Activated CD4-positive, alpha-beta T cell treated with anti-CD3 and anti-CD28 coated beads, Interleukin-2, amount 50 U/mL, for 4 hours (primary cell): ENCODE measurements around the gene SELENOP.
"Not testable (repeated sequence)": the region's sequence is repeated elsewhere in the genome, so short reads cannot be mapped to it uniquely, and the experiment has no call there.

Experiments used
- DNase-seq, 2 experiments: peaks; one replicate each; pipeline ENCODE4 v3.0.0-alpha.2; 2020

SELENOP gene, protein sequence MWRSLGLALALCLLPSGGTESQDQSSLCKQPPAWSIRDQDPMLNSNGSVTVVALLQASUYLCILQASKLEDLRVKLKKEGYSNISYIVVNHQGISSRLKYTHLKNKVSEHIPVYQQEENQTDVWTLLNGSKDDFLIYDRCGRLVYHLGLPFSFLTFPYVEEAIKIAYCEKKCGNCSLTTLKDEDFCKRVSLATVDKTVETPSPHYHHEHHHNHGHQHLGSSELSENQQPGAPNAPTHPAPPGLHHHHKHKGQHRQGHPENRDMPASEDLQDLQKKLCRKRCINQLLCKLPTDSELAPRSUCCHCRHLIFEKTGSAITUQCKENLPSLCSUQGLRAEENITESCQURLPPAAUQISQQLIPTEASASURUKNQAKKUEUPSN

DNA sequence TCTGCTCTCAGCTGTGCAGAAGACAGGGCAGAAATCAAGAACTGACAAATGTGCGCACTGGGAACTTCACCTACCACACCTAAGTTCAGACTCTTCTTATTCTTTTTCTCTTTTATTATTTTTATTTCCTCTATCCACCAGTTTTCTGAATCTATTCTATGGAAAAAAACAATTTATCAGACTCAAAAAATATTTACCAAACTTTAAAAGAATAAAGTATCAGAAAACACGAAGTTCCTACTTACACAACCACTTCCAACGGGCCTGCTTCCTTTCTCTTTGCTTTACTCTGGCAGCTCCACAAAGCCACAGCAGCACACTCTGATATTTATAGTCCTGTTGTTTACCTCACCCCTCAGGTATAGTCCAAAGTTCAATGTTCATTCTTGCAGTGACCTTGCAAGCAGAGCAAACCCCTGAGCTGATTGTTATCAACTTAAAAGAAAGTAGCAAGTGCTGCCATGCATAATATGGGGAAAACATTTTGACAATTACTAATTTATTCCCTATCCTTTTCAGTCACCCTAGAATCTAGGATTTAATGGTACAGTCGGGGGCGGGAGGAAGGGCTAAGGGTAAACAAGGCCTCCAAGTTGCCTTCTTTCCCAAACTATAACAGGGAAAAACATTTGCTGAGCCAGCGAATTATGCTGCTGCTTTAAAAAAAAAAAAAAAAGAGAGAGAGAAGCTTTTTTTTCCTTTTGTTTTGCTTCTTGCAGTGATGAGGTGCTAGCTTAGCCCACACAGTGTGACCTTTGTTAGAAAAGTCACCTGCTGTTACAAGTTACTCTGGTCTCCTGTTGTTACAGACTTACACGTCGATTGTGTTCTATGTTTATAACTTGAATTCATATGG is at the start of gene SELENOP:
SELENOP (minus strand) TSS at position 302 of the 856 bp plus-strand sequence. CDS start 3,539 bp downstream, outside the sequence.
- DNase-seq, result no peak

GRCh38 chr5:42858687-42859086 is 47.0 kb upstream of the SELENOP start:
- no peak for DNase-seq

GRCh38 chr5:42858031-42858643 is 46.4 kb upstream of the SELENOP start:
- DNase-seq, result no peak

DNA sequence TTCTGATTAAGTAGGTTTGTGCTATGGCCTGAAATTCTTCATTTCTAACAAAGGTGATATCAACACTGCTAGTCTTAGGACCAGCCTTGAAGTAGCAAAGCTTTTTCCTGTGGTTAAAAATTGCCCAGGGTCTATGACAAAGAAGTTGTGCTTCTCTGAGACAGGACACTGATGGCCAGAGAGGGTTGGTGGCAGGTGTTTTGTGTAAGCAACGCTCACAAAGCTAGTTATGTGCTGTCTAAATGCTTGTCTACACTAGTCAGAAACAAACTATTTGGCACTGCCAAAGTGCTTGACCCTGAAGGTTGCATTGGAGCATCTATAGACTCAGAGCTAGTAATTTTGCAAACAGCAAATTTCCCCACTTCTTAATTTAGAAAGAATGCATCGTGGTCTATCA is 44.1 kb upstream of the SELENOP start:
- no peak for DNase-seq

- DNase-seq, result no peak
Observed at GRCh38 chr5:42855386-42855785, 43.7 kb upstream of the SELENOP start.

DNA sequence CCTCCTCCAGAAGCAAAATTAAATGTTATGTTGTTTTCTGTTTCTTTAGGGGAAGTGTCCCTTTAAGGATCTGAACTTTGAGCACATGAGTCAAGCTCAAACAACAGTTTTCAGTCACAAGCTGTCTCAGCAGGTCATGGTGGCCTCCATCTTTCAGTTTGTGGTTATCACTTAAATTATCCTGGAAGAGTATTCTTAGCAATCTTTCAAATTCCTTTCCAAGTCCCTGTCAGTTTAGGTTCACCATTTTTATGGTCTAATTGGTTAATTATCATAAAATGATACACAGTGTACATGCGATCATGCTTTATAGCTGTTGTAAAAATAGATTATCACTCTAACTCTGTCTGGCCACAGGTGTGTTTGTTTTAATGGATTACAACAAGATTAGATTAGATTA is 43.1 kb upstream of the SELENOP start:
- no peak for DNase-seq

- DNase-seq, result no peak
Observed at GRCh38 chr5:42852826-42853225, 41.1 kb upstream of the SELENOP start.

DNA sequence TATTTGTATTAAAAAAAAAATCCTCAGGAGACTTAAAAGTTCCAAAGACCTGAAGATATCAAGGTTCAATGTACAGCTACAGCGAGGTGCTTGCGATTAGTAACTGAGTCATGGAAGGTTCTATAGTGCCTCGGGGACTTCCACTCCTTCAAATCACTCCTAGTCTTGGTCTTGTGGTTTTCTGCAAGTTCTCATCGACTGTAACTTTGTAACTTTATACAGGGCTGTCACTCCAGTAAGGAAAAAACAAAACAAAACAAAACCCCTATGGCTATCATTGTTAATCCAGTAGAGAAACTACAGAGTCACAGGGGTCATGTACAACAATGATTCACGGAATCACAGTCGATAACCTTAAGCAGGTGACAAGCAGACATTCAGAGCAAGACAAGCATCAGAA is 39.8 kb upstream of the SELENOP start:
- DNase-seq, result no peak

DNA sequence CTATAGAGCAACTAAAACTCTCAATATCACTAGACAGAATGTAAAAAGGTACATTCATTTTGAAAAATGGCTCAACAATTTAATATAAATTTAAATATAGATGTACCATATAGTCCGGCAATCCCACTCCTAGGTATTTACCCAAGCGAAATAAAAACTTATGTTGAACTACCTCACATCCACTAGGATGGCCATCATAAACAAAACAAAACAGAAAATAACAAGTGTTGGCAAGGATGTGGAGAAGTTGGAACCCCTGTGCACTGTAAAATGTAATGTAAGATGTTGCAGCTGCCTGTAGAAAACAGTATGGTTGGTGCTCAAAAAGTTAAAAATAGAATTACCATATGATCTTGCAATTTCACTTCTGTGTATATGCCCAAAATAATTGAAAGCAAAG is 36.9 kb upstream of the SELENOP start:
- no peak for DNase-seq

- DNase-seq, result not testable (repeated sequence)
Observed at GRCh38 chr5:42844408-42844807, 32.7 kb upstream of the SELENOP start.

DNA sequence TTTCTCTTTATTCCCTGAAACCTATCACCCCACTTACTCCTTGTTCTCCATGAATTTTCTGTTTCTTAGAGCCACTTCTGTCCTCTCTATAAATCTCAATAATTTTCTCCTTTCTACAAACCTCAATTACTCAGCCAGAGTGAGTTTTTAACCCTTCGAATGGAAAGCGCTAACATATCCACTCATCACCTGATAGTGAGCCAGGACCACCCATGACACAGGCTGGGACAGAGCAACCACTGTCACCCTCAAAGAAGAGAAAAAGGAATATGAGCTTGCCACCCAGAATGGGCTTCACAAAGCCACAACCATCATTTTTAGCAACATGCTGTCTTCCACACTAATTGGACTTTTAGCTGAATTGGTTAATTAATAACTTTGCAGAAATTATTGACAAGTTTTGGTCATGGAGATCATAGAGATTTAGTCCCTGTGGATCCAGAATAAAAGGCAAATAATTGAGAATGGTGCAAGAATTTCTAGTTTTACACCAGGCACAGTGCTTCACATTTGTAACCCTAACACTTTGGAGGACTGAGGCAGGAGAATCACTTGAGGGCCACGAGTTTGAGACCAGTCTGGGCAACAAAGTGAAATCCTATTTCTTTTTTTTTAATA is 32.1 kb upstream of the SELENOP start:
- no peak for DNase-seq

- no peak for DNase-seq
Observed at GRCh38 chr5:42842921-42843641, 31.4 kb upstream of the SELENOP start.

GRCh38 chr5:42840842-42841567 is 29.3 kb upstream of the SELENOP start:
- DNase-seq, result no peak

GRCh38 chr5:42840269-42840668 is 28.6 kb upstream of the SELENOP start:
- no peak for DNase-seq

GRCh38 chr5:42839196-42839595 is 27.5 kb upstream of the SELENOP start:
- no peak for DNase-seq

- no peak for DNase-seq
Observed at GRCh38 chr5:42837601-42838000, 25.9 kb upstream of the SELENOP start.

GRCh38 chr5:42836070-42836769 is 24.5 kb upstream of the SELENOP start:
- DNase-seq, result no peak

- DNase-seq, result no peak
Observed at GRCh38 chr5:42832060-42832459, 20.4 kb upstream of the SELENOP start.

GRCh38 chr5:42830924-42831323 is 19.2 kb upstream of the SELENOP start:
- no peak for DNase-seq

- no peak for DNase-seq
Observed at GRCh38 chr5:42828671-42829070, 17.0 kb upstream of the SELENOP start.
